ENCODE results near the gene UBE3B. TPM values are rescaled to one million over a fixed set of nuclear protein-coding genes. Genes with fewer than 3 reads are reported as not detected.
A peak's percentile ranks its signal among the peaks of the same experiment; 100 is the strongest.

The UBE3B gene
- total RNA-seq, 1 donor from 2014 or later: 28.4 TPM

DNA sequence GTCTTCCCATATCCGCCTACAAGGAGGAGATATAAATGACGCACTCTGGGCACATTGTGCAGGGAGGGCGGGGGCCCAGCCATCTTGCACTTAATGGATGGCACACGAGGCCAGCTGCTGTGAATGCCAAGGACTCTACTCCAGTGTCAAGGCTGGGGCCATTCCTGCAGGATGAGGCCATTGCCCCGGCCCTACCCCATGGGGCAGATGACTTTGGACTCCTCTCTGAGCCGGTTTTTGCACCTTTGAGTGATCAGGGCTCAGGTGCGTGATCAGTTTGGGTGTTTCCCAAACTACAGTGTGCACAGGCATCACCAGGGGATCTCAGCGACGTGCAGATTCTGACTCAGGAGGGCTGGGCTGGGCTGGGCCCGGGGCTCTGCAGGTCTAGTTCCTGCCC, 79.8 kb downstream of the UBE3B start:
- H3K9me3 Mint-ChIP-seq: no peaks in the 10 kb centered on the region
- no peaks in the 10 kb centered on the region for H3K9me3 ChIP-seq (ENCODE audit: low read depth)
- H3K4me2 ChIP-seq: no peak overlapping the region
- H3K79me2 ChIP-seq (ENCODE audit: low read depth): no peaks in the 10 kb centered on the region
- no peak for TF ChIP-seq EZH2phosphoT487 (IDR thresholded peaks at IDR 0.05)
- TF ChIP-seq EZH2 (IDR thresholded peaks at IDR 0.05): no peak
- TF ChIP-seq, protein P1, sequence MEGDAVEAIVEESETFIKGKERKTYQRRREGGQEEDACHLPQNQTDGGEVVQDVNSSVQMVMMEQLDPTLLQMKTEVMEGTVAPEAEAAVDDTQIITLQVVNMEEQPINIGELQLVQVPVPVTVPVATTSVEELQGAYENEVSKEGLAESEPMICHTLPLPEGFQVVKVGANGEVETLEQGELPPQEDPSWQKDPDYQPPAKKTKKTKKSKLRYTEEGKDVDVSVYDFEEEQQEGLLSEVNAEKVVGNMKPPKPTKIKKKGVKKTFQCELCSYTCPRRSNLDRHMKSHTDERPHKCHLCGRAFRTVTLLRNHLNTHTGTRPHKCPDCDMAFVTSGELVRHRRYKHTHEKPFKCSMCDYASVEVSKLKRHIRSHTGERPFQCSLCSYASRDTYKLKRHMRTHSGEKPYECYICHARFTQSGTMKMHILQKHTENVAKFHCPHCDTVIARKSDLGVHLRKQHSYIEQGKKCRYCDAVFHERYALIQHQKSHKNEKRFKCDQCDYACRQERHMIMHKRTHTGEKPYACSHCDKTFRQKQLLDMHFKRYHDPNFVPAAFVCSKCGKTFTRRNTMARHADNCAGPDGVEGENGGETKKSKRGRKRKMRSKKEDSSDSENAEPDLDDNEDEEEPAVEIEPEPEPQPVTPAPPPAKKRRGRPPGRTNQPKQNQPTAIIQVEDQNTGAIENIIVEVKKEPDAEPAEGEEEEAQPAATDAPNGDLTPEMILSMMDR (IDR thresholded peaks at IDR 0.05): no peak
- no peak overlapping the region for H3K27ac ChIP-seq
- DNase-seq (ENCODE audit: low spot score): no peak
- H3K36me3 ChIP-seq: no peaks in the 10 kb centered on the region
- no peaks in the 10 kb centered on the region for H3K4me1 ChIP-seq
- H3F3A ChIP-seq (ENCODE audit: low read depth): no peaks in the 10 kb centered on the region
- no peak overlapping the region for H3K4me3 Mint-ChIP-seq
- H3K4me3 ChIP-seq: no peak overlapping the region
- H3K9ac ChIP-seq: no peak overlapping the region
- peaks cover 14% of the 10 kb centered on the region for H3K36me3 Mint-ChIP-seq
- no peaks in the 10 kb centered on the region for H3K27me3 ChIP-seq
- no peak overlapping the region for H2AFZ ChIP-seq (replicated peaks)
- no peaks in the 10 kb centered on the region for H4K20me1 ChIP-seq (ENCODE audit: low read depth)
- peaks cover 12% of the 10 kb centered on the region for H3K27me3 Mint-ChIP-seq (ENCODE audit: insufficient read depth, low read depth)
- H3K4me1 Mint-ChIP-seq: peaks cover 30% of the 10 kb centered on the region
- no peak overlapping the region for H3K27ac Mint-ChIP-seq

DNA sequence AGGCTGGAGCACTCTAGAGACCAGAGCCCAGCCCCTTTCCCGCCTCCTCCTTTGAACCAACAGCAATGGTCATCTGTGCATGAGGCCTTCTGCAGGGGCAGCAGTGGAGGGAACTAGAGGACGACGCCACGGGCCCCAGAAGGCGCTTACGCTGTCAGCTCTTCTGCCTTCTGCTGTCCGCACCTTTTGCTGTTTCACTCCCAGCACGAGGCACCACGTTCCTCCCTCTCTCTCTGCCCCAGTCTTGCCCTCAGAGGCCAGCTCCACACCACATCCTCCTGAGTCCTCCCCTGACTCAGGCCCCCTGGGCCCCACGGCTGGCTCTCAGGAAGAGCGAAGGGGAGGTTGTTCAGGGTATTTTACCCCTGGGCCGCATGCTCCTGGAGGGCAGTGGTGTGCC, 80.4 kb downstream of the UBE3B start:
- Histone ChIP-seq H3K4me3 (no peak overlapping the region), H3F3A (ENCODE audit: low read depth) (no peaks in the 10 kb centered on the region), H3K36me3 (no peaks in the 10 kb centered on the region), H3K27me3 (no peaks in the 10 kb centered on the region), H3K79me2 (ENCODE audit: low read depth) (no peaks in the 10 kb centered on the region), H2AFZ (replicated peaks) (no peak overlapping the region), H3K27ac (no peak overlapping the region), H3K9ac (no peak overlapping the region), H4K20me1 (ENCODE audit: low read depth) (no peaks in the 10 kb centered on the region), H3K9me3 (ENCODE audit: low read depth) (no peaks in the 10 kb centered on the region), H3K4me2 (no peak overlapping the region), H3K4me1 (no peaks in the 10 kb centered on the region)
- Mint-ChIP-seq H3K4me1 (peaks cover 30% of the 10 kb centered on the region), H3K9me3 (no peaks in the 10 kb centered on the region), H3K27ac (no peak overlapping the region), H3K36me3 (peaks cover 17% of the 10 kb centered on the region), H3K27me3 (ENCODE audit: insufficient read depth, low read depth) (peaks cover 8% of the 10 kb centered on the region), H3K4me3 (no peak overlapping the region)
- TF ChIP-seq EZH2 (IDR thresholded peaks at IDR 0.05) (no peak), EZH2phosphoT487 (IDR thresholded peaks at IDR 0.05) (no peak)
- TF ChIP-seq, protein P1 (IDR thresholded peaks at IDR 0.05): no peak
- DNase-seq (ENCODE audit: low spot score): no peak

DNA sequence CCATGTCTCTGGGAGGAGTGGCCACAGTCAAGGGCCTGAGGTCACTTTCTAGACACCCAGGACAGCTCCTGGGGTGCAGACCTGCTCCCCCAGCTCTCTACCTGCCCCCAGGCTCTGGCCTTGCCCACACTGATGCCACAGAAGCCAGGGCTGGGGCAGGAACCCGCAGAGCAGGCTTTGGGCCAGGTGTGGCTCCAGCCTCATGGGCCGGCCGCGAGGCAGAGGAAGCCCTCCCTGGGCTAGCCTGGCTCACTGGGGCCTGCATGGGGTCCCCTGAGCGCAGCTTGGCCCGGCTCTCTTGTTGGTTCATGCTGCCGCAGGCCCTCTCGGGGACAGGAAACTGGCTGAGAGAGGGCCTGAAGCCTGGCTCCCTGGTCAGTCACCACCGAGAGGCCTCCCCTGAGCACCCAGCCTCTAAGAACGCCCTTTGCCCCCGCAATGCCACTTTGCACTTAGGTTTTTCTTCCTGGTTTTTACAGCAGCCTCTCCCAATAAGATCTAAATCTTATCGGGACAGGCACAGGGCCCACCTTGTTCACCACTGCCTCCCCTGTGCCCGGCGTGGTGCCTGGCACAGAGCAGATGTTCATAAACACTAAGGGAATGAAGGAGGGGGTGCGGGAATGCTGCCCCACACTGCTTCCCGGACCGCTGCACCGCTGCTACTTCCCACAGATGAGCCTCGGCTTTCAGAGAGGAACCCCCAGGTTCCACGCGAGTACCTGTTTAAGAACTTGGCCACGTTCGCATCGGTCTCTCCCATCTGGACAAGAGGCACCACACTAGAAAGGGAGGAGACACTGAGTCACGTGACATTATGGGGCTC, 81.2 kb downstream of the UBE3B start:
- Histone ChIP-seq H3K36me3 (no peaks in the 10 kb centered on the region), H3K27ac (no peak overlapping the region), H4K20me1 (ENCODE audit: low read depth) (no peaks in the 10 kb centered on the region), H2AFZ (replicated peaks) (no peak overlapping the region), H3F3A (ENCODE audit: low read depth) (no peaks in the 10 kb centered on the region), H3K9me3 (ENCODE audit: low read depth) (no peaks in the 10 kb centered on the region), H3K27me3 (no peaks in the 10 kb centered on the region), H3K4me2 (no peak overlapping the region), H3K79me2 (ENCODE audit: low read depth) (no peaks in the 10 kb centered on the region), H3K9ac (no peak overlapping the region), H3K4me3 (no peak overlapping the region), H3K4me1 (no peaks in the 10 kb centered on the region)
- Mint-ChIP-seq H3K27ac (peak overlapping the region; percentile 94), H3K27me3 (ENCODE audit: insufficient read depth, low read depth) (peaks cover 10% of the 10 kb centered on the region), H3K36me3 (peaks cover 17% of the 10 kb centered on the region), H3K9me3 (no peaks in the 10 kb centered on the region), H3K4me1 (peaks cover 26% of the 10 kb centered on the region), H3K4me3 (no peak overlapping the region)
- TF ChIP-seq, protein P1 (IDR thresholded peaks at IDR 0.05): no peak
- TF ChIP-seq EZH2 (IDR thresholded peaks at IDR 0.05) (no peak), EZH2phosphoT487 (IDR thresholded peaks at IDR 0.05) (no peak)
- no peak for DNase-seq (ENCODE audit: low spot score)
